ENCODE results near the gene TTC12. TPM values are rescaled to one million over a fixed set of nuclear protein-coding genes. Genes with fewer than 3 reads are reported as not detected.

Gene TTC12
- total and polyA plus RNA-seq, 9 of the 15 experiments (the other 6 are each of a cell fraction or from before 2014, with no cell fraction given): 5.1 to 19.9 (median 13.4) TPM

DNA sequence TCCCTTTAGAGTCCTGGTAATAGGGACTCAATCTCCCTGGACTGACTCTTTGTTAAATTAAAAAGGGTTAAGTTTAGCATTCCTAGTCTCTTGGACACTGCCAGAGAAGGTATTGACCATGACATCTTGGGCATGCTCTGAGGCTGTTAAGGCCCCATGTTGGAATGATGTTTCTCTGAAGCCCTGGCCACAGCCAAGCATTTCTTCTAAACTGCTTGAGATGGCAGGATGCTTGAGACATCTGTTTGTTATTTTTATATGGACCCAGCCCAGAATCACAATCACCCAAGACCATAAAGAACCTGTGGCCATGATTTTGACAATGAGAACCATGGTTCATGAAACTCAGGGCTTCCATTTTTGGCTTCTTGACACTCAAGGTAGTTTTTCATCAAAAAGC, 67.7 kb downstream of the TTC12 start (continued):
- TF ChIP-seq, protein P1, sequence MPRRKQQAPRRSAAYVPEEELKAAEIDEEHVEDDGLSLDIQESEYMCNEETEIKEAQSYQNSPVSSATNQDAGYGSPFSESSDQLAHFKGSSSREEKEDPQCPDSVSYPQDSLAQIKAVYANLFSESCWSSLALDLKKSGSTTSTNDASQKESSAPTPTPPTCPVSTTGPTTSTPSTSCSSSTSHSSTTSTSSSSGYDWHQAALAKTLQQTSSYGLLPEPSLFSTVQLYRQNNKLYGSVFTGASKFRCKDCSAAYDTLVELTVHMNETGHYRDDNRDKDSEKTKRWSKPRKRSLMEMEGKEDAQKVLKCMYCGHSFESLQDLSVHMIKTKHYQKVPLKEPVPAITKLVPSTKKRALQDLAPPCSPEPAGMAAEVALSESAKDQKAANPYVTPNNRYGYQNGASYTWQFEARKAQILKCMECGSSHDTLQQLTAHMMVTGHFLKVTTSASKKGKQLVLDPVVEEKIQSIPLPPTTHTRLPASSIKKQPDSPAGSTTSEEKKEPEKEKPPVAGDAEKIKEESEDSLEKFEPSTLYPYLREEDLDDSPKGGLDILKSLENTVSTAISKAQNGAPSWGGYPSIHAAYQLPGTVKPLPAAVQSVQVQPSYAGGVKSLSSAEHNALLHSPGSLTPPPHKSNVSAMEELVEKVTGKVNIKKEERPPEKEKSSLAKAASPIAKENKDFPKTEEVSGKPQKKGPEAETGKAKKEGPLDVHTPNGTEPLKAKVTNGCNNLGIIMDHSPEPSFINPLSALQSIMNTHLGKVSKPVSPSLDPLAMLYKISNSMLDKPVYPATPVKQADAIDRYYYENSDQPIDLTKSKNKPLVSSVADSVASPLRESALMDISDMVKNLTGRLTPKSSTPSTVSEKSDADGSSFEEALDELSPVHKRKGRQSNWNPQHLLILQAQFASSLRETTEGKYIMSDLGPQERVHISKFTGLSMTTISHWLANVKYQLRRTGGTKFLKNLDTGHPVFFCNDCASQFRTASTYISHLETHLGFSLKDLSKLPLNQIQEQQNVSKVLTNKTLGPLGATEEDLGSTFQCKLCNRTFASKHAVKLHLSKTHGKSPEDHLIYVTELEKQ (CRISPR knock-in tag; IDR thresholded peaks at IDR 0.05): no peak
- TF ChIP-seq, protein P2, sequence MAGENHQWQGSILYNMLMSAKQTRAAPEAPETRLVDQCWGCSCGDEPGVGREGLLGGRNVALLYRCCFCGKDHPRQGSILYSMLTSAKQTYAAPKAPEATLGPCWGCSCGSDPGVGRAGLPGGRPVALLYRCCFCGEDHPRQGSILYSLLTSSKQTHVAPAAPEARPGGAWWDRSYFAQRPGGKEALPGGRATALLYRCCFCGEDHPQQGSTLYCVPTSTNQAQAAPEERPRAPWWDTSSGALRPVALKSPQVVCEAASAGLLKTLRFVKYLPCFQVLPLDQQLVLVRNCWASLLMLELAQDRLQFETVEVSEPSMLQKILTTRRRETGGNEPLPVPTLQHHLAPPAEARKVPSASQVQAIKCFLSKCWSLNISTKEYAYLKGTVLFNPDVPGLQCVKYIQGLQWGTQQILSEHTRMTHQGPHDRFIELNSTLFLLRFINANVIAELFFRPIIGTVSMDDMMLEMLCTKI (IDR thresholded peaks at IDR 0.05; ENCODE audit: partially characterized antibody): no peak
- no peak for TF ChIP-seq STAG1 (CRISPR knock-in tag; IDR thresholded peaks at IDR 0.05; ENCODE audit: borderline replicate concordance)

DNA sequence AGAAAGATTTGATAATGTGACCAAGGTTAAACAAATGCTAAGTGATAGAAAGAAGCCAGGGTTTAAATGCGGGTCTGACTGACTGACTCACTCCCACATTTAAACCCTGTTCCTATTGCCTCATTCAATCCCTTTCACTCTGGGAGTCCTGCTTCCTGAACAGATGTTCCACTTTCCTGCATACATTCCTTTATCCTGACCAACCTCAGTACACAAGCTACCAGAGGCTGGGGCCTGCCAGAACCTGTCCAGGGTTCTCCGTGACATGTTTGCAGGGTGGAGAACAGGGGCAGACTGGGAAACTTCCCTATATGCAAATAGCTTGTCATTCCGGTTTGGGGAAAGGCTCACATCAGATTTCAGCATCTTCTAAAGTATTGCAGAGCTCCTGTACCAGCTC, 70.2 kb downstream of the TTC12 start:
- no peak for FAIRE-seq
- intact Hi-C loops (cut with micrococcal nuclease): no loop called here
- no peak overlapping the region for H3K9ac ChIP-seq (ENCODE audit: insufficient read depth in 1 of 2, low read depth in 2 of 2, low read length in 2 of 2)
- TF ChIP-seq TRIM25 (IDR thresholded peaks at IDR 0.05; ENCODE audit: borderline replicate concordance) (no peak), LEF1 (IDR thresholded peaks at IDR 0.05) (no peak), ZNF778 (CRISPR knock-in tag; IDR thresholded peaks at IDR 0.05) (no peak), GATAD2A (IDR thresholded peaks at IDR 0.05) (no peak), DACH1 (IDR thresholded peaks at IDR 0.05; ENCODE audit: partially characterized antibody) (no peak), NR2C1 (IDR thresholded peaks at IDR 0.05) (no peak), NR2C1 (tag; IDR thresholded peaks at IDR 0.05) (no peak), PYGO2 (tag; IDR thresholded peaks at IDR 0.05) (no peak), ETS2 (tag; IDR thresholded peaks at IDR 0.05; ENCODE audit: borderline replicate concordance, poor library complexity, severe bottlenecking) (no peak), ZC3H4 (CRISPR knock-in tag; IDR thresholded peaks at IDR 0.05; ENCODE audit: borderline replicate concordance) (no peak), CCAR2 (IDR thresholded peaks at IDR 0.05; ENCODE audit: low read depth, low read length) (no peak), SMARCC2 (IDR thresholded peaks at IDR 0.05; ENCODE audit: low read depth) (no peak), KHSRP (IDR thresholded peaks at IDR 0.05) (no peak), GTF2E2 (tag; IDR thresholded peaks at IDR 0.05) (no peak), ZNF239 (CRISPR knock-in tag; IDR thresholded peaks at IDR 0.05) (no peak)

More for the DNA sequence above, 70.2 kb downstream of the TTC12 start:
- ChIA-PET CTCF (ENCODE audit: low intra/inter-chr PET ratio) (no interaction called here), POLR2A (interaction anchor here (0.7 kb wide), 1 partner anchor 9 kb away, joined by 3 read pairs; no protein-coding TSS in a partner anchor)
- H3K4me1 ChIP-seq (replicated peaks in 1 of 2; ENCODE audit: control insufficient read depth in 2 of 2, insufficient read depth in 2 of 2, low read length in 2 of 2): peaks cover 0 to 7% of the 10 kb centered on the region in 2 experiments; a peak in 1 of 5 replicates
- no peaks in the 10 kb centered on the region for H3K9me1 ChIP-seq (ENCODE audit: control insufficient read depth, insufficient read depth, low read length)
- H4K20me1 ChIP-seq (replicated peaks; ENCODE audit: control insufficient read depth, insufficient read depth, low read length): no peaks in the 10 kb centered on the region
- H3K4me2 ChIP-seq (ENCODE audit: insufficient read depth, low read length): no peak overlapping the region
- no peak overlapping the region for H2AFZ ChIP-seq (ENCODE audit: low read depth, low read length)
- no peak overlapping the region for H3K4me3 ChIP-seq
- BruUV-seq (replicated peaks): no TSS peak
- ATAC-seq (no peak), DNase-seq (ENCODE audit: extremely low read depth in 1 of 4, low spot score in 3 of 4) (no peak)
- in situ Hi-C loops (cut with MboI): no loop called here
- no peak overlapping the region for H3K27ac ChIP-seq (ENCODE audit: extremely low read depth, low read depth, low read length)
- no peaks in the 10 kb centered on the region for H3K79me2 ChIP-seq (ENCODE audit: control insufficient read depth, insufficient read depth, low read length)
- H3K9me3 ChIP-seq (replicated peaks; ENCODE audit: control insufficient read depth, insufficient read depth, low read depth, low read length): no peaks in the 10 kb centered on the region
- 0% methylated on average over 3 of the region's 3 CpGs for WGBS (ENCODE audit: insufficient coverage, low coverage, missing lambda C conversion rate)
- peaks cover 7 to 26% of the 10 kb centered on the region in 2 experiments; a peak in 4 of 5 replicates for H3K27me3 ChIP-seq (ENCODE audit: control insufficient read depth in 2 of 2, insufficient read depth in 2 of 2, low read length in 2 of 2)
- no peaks in the 10 kb centered on the region for H3K36me3 ChIP-seq (ENCODE audit: control insufficient read depth, insufficient read depth, low read length)
